ENCODE measurements around the gene MRGPRF.

- TF ChIP-seq REST (tag by site-specific recombination; IDR thresholded peaks at IDR 0.05): no peak
- TF ChIP-seq CTCF (tag by site-specific recombination; IDR thresholded peaks at IDR 0.05): no peak
- TF ChIP-seq KLF16 (tag by site-specific recombination; IDR thresholded peaks at IDR 0.05): no peak
- TF ChIP-seq ZNF302 (tag by site-specific recombination; IDR thresholded peaks at IDR 0.05; ENCODE audit: low read depth): no peak
- TF ChIP-seq BCL6B (tag by site-specific recombination; IDR thresholded peaks at IDR 0.05): no peak
- no peak for TF ChIP-seq ZNF121 (tag by site-specific recombination; IDR thresholded peaks at IDR 0.05)
- TF ChIP-seq ZNF223 (tag by site-specific recombination; IDR thresholded peaks at IDR 0.05): no peak
- no peak for TF ChIP-seq PRDM4 (tag by site-specific recombination; IDR thresholded peaks at IDR 0.05)
- TF ChIP-seq ZNF398 (tag by site-specific recombination; IDR thresholded peaks at IDR 0.05): no peak
- TF ChIP-seq ZSCAN18 (tag by site-specific recombination; IDR thresholded peaks at IDR 0.05): no peak
- TF ChIP-seq ZNF776 (tag by site-specific recombination; IDR thresholded peaks at IDR 0.05; ENCODE audit: borderline replicate concordance): no peak
Observed at GRCh38 chr11:69003866-69004367, 9.1 kb downstream of the MRGPRF start.
